ENCODE results near the gene SLC3A2.
"Not testable (repeated sequence)": the region's sequence is repeated elsewhere in the genome, so short reads cannot be mapped to it uniquely, and the experiment has no call there.

SLC3A2 gene

GRCh38 chr11:62880803-62881578, at the start of gene SLC3A2:
Gene SLC3A2 (plus strand): TSS chr11:62880896. CDS start chr11:62881024, 128 bp downstream.
- Histone ChIP-seq H3K9me3 (ENCODE audit: control insufficient read depth, insufficient read depth, low read length) (no peaks in the 10 kb centered on the region), H3K9ac (ENCODE audit: low read depth, low read length) (peak within 1 kb of the TSS; percentile 97), H3K36me3 (ENCODE audit: insufficient read depth, low read length) (peaks cover 48% of the 10 kb centered on the region), H3K4me1 (ENCODE audit: insufficient read depth, low read length) (peaks cover 20% of the 10 kb centered on the region)

- H3K9ac ChIP-seq (ENCODE audit: low read depth, low read length), result peak overlapping the region; percentile 75
- H3K9me3 ChIP-seq (ENCODE audit: control insufficient read depth, insufficient read depth, low read length), result no peaks in the 10 kb centered on the region
- peaks cover 1% of the 10 kb centered on the region for H3K36me3 ChIP-seq (ENCODE audit: insufficient read depth, low read length)
- H3K4me1 ChIP-seq (ENCODE audit: insufficient read depth, low read length), result peaks cover 3% of the 10 kb centered on the region; the same call in 1 of the 2 replicates
Observed at GRCh38 chr11:62830904-62831519, 49.7 kb upstream of the SLC3A2 start.

GRCh38 chr11:62831520-62832335, 49.0 kb upstream of the SLC3A2 start, which contains the start of gene STX5:
Gene STX5 (minus strand): TSS chr11:62832051. CDS start chr11:62831243, 808 bp downstream.
- Histone ChIP-seq H3K9me3 (ENCODE audit: control insufficient read depth, insufficient read depth, low read length) (no peaks in the 10 kb centered on the region), H3K4me1 (ENCODE audit: insufficient read depth, low read length) (peaks cover 3% of the 10 kb centered on the region; the same call in 1 of the 2 replicates), H3K9ac (ENCODE audit: low read depth, low read length) (peak within 1 kb of the TSS; percentile 75), H3K36me3 (ENCODE audit: insufficient read depth, low read length) (peaks cover 7% of the 10 kb centered on the region)

- H3K4me1 ChIP-seq (ENCODE audit: insufficient read depth, low read length), result peaks cover 3% of the 10 kb centered on the region; the same call in 1 of the 2 replicates
- H3K9ac ChIP-seq (ENCODE audit: low read depth, low read length), result peak within 1 kb of the TSS; percentile 75
- H3K36me3 ChIP-seq (ENCODE audit: insufficient read depth, low read length), result peaks cover 7% of the 10 kb centered on the region; the same call in 1 of the 2 replicates
- no peaks in the 10 kb centered on the region for H3K9me3 ChIP-seq (ENCODE audit: control insufficient read depth, insufficient read depth, low read length)
Observed at GRCh38 chr11:62832336-62833234, 48.1 kb upstream of the SLC3A2 start, which contains the start of gene TEX54. Gene TEX54 (minus strand): TSS chr11:62832841.

- H3K4me1 ChIP-seq (ENCODE audit: insufficient read depth, low read length), result peaks cover 3% of the 10 kb centered on the region; the same call in 1 of the 2 replicates
- H3K9ac ChIP-seq (ENCODE audit: low read depth, low read length), result no peak overlapping the region
- no peaks in the 10 kb centered on the region for H3K9me3 ChIP-seq (ENCODE audit: control insufficient read depth, insufficient read depth, low read length)
- H3K36me3 ChIP-seq (ENCODE audit: insufficient read depth, low read length), result peaks cover 7% of the 10 kb centered on the region; the same call in 1 of the 2 replicates
Observed at GRCh38 chr11:62835336-62835735, 45.4 kb upstream of the SLC3A2 start.

GRCh38 chr11:62839050-62839945, 41.4 kb upstream of the SLC3A2 start, which contains the start of gene WDR74:
Gene WDR74 (minus strand): TSS chr11:62839590. CDS start chr11:62839570, 20 bp downstream.
- no peaks in the 10 kb centered on the region for H3K4me1 ChIP-seq (ENCODE audit: insufficient read depth, low read length)
- H3K9me3 ChIP-seq (ENCODE audit: control insufficient read depth, insufficient read depth, low read length), result no peaks in the 10 kb centered on the region
- peak within 1 kb of the TSS; percentile 75 for H3K9ac ChIP-seq (ENCODE audit: low read depth, low read length)
- peaks cover 7% of the 10 kb centered on the region; the same call in 1 of the 2 replicates for H3K36me3 ChIP-seq (ENCODE audit: insufficient read depth, low read length)

GRCh38 chr11:62840721-62841360, 39.9 kb upstream of the SLC3A2 start:
- H3K9me3 ChIP-seq (ENCODE audit: control insufficient read depth, insufficient read depth, low read length); H3K36me3 ChIP-seq (ENCODE audit: insufficient read depth, low read length): not testable (repeated sequence)
- H3K9ac ChIP-seq (ENCODE audit: low read depth, low read length), result peak overlapping the region; percentile 75

GRCh38 chr11:62841361-62842170, 39.1 kb upstream of the SLC3A2 start:
- 0 out of 2 replicates have a peak, but pooled peaks cover 2% of the 10 kb centered on the region for H3K9me3 ChIP-seq (ENCODE audit: control insufficient read depth, insufficient read depth, low read length)
- H3K9ac ChIP-seq (ENCODE audit: low read depth, low read length), result peak overlapping the region; percentile 75
- peaks cover under 1% of the 10 kb centered on the region; the same call in 1 of the 2 replicates for H3K36me3 ChIP-seq (ENCODE audit: insufficient read depth, low read length)
- no peaks in the 10 kb centered on the region for H3K4me1 ChIP-seq (ENCODE audit: insufficient read depth, low read length)

More at GRCh38 chr11:62840721-62841360, 39.9 kb upstream of the SLC3A2 start:
- H3K4me1 ChIP-seq (ENCODE audit: insufficient read depth, low read length), result not testable (repeated sequence)

GRCh38 chr11:62842171-62842741, 38.4 kb upstream of the SLC3A2 start:
- 0 out of 2 replicates have a peak, but pooled peaks cover 2% of the 10 kb centered on the region for H3K9me3 ChIP-seq (ENCODE audit: control insufficient read depth, insufficient read depth, low read length)
- no peaks in the 10 kb centered on the region for H3K4me1 ChIP-seq (ENCODE audit: insufficient read depth, low read length)
- no peaks in the 10 kb centered on the region; the same call in 1 of the 2 replicates for H3K36me3 ChIP-seq (ENCODE audit: insufficient read depth, low read length)
- H3K9ac ChIP-seq (ENCODE audit: low read depth, low read length), result peak overlapping the region; percentile 63

- not testable (repeated sequence) for H3K36me3 ChIP-seq (ENCODE audit: insufficient read depth, low read length); H3K9me3 ChIP-seq (ENCODE audit: control insufficient read depth, insufficient read depth, low read length); H3K4me1 ChIP-seq (ENCODE audit: insufficient read depth, low read length)
- peak overlapping the region; percentile 63 for H3K9ac ChIP-seq (ENCODE audit: low read depth, low read length)
Observed at GRCh38 chr11:62842891-62843290, 37.8 kb upstream of the SLC3A2 start.

- Histone ChIP-seq H3K9me3 (ENCODE audit: control insufficient read depth, insufficient read depth, low read length) (0 out of 2 replicates have a peak, but pooled peaks cover 2% of the 10 kb centered on the region), H3K4me1 (ENCODE audit: insufficient read depth, low read length) (no peaks in the 10 kb centered on the region), H3K36me3 (ENCODE audit: insufficient read depth, low read length) (no peaks in the 10 kb centered on the region), H3K9ac (ENCODE audit: low read depth, low read length) (no peak overlapping the region; the same call in 1 of the 2 replicates)
Observed at GRCh38 chr11:62843466-62843865, 37.2 kb upstream of the SLC3A2 start.
